ENCODE measurements around the gene CEP44. TPM values are rescaled to one million over a fixed set of nuclear protein-coding genes. Genes with fewer than 3 reads are reported as not detected.

Gene CEP44, protein sequence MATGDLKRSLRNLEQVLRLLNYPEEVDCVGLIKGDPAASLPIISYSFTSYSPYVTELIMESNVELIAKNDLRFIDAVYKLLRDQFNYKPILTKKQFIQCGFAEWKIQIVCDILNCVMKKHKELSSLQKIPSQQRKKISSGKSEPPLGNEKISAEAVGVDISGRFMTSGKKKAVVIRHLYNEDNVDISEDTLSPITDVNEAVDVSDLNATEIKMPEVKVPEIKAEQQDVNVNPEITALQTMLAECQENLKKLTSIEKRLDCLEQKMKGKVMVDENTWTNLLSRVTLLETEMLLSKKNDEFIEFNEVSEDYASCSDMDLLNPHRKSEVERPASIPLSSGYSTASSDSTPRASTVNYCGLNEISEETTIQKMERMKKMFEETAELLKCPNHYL
- 15.4 and 18.2 TPM in 2 replicates for total RNA-seq

DNA sequence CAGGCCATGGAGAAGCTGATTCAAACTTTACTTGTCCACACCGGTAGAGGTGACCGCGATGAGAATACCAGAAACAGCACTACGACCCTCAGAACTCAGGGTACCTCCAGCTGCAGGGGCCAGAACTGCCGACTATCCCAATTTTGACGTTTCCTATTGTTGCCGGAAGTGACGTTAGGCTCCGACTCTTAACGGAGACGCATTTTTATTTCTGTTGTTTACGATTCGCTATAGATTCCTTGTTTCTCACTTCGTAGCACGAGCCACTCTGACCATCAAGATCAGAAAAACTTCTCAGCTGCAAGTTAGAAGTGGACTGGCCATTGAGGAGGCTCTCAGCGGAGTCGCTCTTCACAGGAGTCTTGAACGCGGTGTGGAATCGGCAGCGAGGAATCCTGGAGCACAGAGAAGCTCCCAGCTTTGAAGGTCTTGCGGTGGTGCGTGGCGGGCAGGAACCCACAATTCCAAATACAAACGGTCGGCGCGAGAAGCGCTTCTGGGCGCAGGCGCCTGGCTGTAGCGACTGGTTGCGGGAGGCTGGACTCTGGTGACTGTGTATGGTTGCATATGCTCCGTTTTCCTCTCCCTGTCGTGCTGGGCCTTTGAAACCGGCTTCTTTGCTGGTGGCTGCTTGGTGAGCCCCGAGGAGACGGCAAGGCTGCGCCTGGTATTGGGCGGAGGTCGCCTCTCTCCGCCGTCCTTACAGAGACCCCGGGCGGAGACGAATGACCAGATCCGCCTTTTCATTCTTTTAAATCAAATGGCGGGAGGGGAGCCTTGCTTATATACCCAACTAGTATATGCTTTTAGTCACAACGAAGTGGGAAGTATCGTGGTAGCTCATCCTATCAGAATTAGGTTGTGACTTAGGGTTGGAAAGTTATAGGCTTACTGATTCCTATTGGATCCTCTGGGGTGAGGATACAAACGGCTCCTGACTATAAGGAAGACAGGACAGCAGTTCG, at the start of gene CEP44, which contains the start of gene FBXO8:
CEP44 (plus strand) TSS at position 405 of the 965 bp plus-strand sequence. CDS start 15,211 bp downstream, outside the sequence.
FBXO8 (minus strand) TSS at position 161 of the 965 bp plus-strand sequence. CDS start 20,575 bp downstream, outside the sequence.
- peaks cover 73% of the 10 kb centered on the region for H3K4me1 Mint-ChIP-seq (ENCODE audit: low read depth)
- H3K36me3 Mint-ChIP-seq (ENCODE audit: low read depth), result peaks cover 17% of the 10 kb centered on the region
- peak within 1 kb of the TSS; percentile 99 for H3K27ac Mint-ChIP-seq
- no peaks in the 10 kb centered on the region for H3K27me3 Mint-ChIP-seq (ENCODE audit: insufficient read depth)
- H3K9me3 Mint-ChIP-seq, result no peaks in the 10 kb centered on the region
- peak within 1 kb of the TSS; percentile 100 for H3K4me3 Mint-ChIP-seq
- DNase-seq (ENCODE audit: low spot score), result peak; percentile 56
- intact Hi-C loops (cut with micrococcal nuclease), result loop anchor here (1.0 to 5.0 kb wide), 10 partner anchors 35 to 1909 kb away; partner anchors contain the start of genes GALNT7, HPGD and SAP30

DNA sequence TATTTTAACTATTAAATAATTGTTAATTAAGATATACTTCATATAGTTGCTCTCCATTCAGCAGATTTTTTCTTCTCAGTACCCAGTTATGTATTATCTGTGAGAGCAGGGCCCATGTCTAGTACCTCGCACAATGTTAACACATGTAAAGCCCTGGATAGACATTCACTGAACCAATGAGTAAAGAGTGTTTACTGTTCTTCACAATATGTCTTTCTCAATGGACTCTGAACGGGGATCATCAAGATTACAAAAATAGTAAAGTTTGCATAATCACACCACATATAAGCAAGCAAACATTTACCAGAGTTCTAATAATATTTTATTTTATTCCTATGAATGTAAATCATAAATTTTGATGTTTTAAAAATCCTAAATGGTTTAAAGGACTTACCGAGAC, 47.4 kb upstream of the CEP44 start:
- no peaks in the 10 kb centered on the region for H3K9me3 Mint-ChIP-seq
- H3K4me1 Mint-ChIP-seq (ENCODE audit: low read depth), result no peaks in the 10 kb centered on the region
- DNase-seq (ENCODE audit: low spot score), result no peak
- no peaks in the 10 kb centered on the region for H3K27me3 Mint-ChIP-seq (ENCODE audit: insufficient read depth)
- H3K4me3 Mint-ChIP-seq, result no peak overlapping the region
- intact Hi-C loops (cut with micrococcal nuclease), result no loop called here
- peaks cover 5% of the 10 kb centered on the region for H3K36me3 Mint-ChIP-seq (ENCODE audit: low read depth)
- H3K27ac Mint-ChIP-seq, result no peak overlapping the region

DNA sequence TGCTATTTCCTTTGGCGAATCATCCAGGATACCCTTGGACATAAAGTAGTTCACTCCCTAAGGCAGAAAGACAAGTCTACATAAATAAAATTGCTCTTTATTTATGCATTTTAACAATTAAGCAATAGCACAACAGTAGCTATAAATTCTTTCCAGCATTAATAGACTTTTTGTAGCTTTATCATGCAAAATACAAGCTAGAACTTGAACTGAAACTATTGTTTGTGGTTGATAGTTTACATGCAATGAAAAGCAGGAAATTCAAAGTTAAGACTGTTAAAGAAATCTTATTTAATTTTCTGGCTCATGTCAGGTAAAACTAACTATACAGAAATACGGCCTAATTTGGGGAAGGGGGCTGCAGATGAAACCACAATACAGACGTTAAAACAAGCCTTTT, 42.5 kb upstream of the CEP44 start:
- peaks cover 5% of the 10 kb centered on the region for H3K36me3 Mint-ChIP-seq (ENCODE audit: low read depth)
- H3K4me3 Mint-ChIP-seq, result no peak overlapping the region
- intact Hi-C loops (cut with micrococcal nuclease), result no loop called here
- no peaks in the 10 kb centered on the region for H3K9me3 Mint-ChIP-seq
- no peak for DNase-seq (ENCODE audit: low spot score)
- no peak overlapping the region for H3K27ac Mint-ChIP-seq
- H3K27me3 Mint-ChIP-seq (ENCODE audit: insufficient read depth), result no peaks in the 10 kb centered on the region
- H3K4me1 Mint-ChIP-seq (ENCODE audit: low read depth), result no peaks in the 10 kb centered on the region

DNA sequence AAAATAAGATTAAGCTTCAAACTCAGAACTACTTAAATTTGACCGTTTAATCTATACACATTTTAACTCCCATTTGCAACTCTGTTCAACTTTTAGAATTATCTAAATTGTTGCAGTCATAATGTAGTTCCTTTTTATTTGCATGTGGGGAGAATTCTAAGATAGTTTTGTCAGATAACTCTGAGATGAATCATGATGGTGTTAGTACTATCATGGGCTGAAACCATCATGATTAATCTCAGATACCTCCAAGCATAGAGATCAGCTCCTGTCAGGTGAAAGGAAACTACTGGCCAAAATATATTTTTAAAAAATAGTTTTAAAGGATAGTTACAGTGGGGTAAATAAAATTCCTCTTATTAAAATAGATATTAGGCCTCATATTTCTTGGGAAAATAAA, 39.3 kb upstream of the CEP44 start:
- no peaks in the 10 kb centered on the region for H3K36me3 Mint-ChIP-seq (ENCODE audit: low read depth)
- H3K9me3 Mint-ChIP-seq, result no peaks in the 10 kb centered on the region
- H3K27me3 Mint-ChIP-seq (ENCODE audit: insufficient read depth), result no peaks in the 10 kb centered on the region
- intact Hi-C loops (cut with micrococcal nuclease), result no loop called here
- DNase-seq (ENCODE audit: low spot score), result no peak
- no peak overlapping the region for H3K27ac Mint-ChIP-seq
- H3K4me3 Mint-ChIP-seq, result no peak overlapping the region
- H3K4me1 Mint-ChIP-seq (ENCODE audit: low read depth), result no peaks in the 10 kb centered on the region

DNA sequence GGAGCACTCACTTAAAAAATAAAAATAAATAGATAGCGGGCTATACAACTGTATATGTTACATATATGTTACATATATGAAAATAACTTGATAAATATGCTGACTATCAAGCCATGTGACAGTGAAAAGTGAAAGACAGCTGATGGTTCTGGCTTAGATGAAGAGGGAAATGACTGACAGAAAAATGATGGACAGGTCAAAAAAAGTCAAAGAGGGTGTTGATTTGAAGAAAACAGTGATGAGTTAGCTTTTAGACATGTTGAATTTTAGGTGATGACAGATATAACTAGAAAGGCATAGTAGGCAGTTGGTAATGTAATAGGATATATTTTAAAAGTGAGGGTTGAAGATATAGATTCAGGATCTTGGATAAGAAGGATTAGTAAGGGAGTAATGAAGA, 38.0 kb upstream of the CEP44 start:
- no peaks in the 10 kb centered on the region for H3K27me3 Mint-ChIP-seq (ENCODE audit: insufficient read depth)
- no peaks in the 10 kb centered on the region for H3K9me3 Mint-ChIP-seq
- no peak overlapping the region for H3K27ac Mint-ChIP-seq
- H3K4me1 Mint-ChIP-seq (ENCODE audit: low read depth), result no peaks in the 10 kb centered on the region
- H3K36me3 Mint-ChIP-seq (ENCODE audit: low read depth), result peaks cover 2% of the 10 kb centered on the region
- intact Hi-C loops (cut with micrococcal nuclease), result no loop called here
- no peak for DNase-seq (ENCODE audit: low spot score)
- no peak overlapping the region for H3K4me3 Mint-ChIP-seq

DNA sequence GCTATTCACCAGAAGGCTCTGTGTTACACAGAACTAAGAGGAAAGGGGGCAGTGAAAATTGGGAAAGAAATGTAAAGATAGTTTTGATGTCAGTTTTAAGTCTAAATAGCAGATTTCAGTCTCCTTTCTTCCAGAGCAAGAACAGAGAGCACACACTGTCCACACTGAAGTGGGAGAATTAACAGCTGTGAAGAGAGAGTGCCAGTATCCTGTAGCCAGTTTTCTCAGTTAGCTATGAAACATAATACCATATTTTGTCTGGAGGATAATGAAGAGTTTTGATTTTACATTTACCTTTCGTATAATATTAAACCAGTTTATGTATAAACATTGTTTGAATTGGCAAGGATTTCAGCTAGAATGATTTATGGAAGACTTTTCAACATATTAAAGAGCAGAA, 35.3 kb upstream of the CEP44 start:
- Mint-ChIP-seq H3K27ac (no peak overlapping the region), H3K36me3 (ENCODE audit: low read depth) (peaks cover 2% of the 10 kb centered on the region), H3K9me3 (no peaks in the 10 kb centered on the region), H3K27me3 (ENCODE audit: insufficient read depth) (no peaks in the 10 kb centered on the region), H3K4me1 (ENCODE audit: low read depth) (no peaks in the 10 kb centered on the region), H3K4me3 (no peak overlapping the region)
- no peak for DNase-seq (ENCODE audit: low spot score)
- intact Hi-C loops (cut with micrococcal nuclease), result no loop called here

DNA sequence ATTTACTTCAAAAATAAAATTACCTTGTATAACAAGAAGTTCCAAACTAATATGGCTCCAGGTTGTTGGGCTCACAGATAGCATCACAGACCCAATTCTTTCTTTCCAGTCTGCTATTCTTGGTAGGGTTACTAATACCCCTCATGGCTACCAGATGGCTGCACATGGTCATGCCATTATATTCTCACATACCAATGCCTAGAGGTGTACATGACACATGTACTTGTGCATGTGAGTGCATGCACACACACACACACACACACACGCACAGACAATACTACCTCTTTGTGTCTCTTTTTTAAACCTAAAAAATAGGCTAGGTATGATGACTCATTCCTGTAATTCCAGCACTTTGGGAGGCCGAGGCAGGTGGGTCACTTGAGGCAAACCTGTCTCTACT, 31.3 kb upstream of the CEP44 start:
- no peak for DNase-seq (ENCODE audit: low spot score)
- intact Hi-C loops (cut with micrococcal nuclease), result no loop called here
- Mint-ChIP-seq H3K27ac (no peak overlapping the region), H3K4me1 (ENCODE audit: low read depth) (no peaks in the 10 kb centered on the region), H3K9me3 (no peaks in the 10 kb centered on the region), H3K4me3 (no peak overlapping the region), H3K36me3 (ENCODE audit: low read depth) (peaks cover 2% of the 10 kb centered on the region), H3K27me3 (ENCODE audit: insufficient read depth) (no peaks in the 10 kb centered on the region)

DNA sequence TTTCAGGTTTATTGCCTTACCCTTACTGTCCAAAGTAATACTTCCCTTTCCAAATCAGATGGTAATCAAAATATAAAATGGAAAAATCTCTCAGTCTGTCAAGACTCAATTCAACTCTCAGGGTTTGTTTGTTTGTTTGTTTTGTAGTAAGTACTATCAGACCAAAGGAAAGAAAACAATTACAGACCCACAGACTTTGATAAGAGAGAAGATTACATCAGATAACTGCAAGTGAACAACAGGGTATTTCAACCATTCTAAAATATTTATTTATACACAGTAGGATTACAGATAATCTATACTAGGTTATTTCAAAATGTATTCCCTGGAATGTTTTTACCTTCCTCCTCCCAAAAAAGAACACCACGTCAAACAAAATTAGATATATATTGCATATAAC, 29.1 kb upstream of the CEP44 start:
- H3K4me3 Mint-ChIP-seq, result no peak overlapping the region
- no peaks in the 10 kb centered on the region for H3K4me1 Mint-ChIP-seq (ENCODE audit: low read depth)
- H3K27ac Mint-ChIP-seq, result no peak overlapping the region
- H3K27me3 Mint-ChIP-seq (ENCODE audit: insufficient read depth), result no peaks in the 10 kb centered on the region
- H3K36me3 Mint-ChIP-seq (ENCODE audit: low read depth), result peaks cover 1% of the 10 kb centered on the region
- intact Hi-C loops (cut with micrococcal nuclease), result no loop called here
- no peaks in the 10 kb centered on the region for H3K9me3 Mint-ChIP-seq
- no peak for DNase-seq (ENCODE audit: low spot score)

DNA sequence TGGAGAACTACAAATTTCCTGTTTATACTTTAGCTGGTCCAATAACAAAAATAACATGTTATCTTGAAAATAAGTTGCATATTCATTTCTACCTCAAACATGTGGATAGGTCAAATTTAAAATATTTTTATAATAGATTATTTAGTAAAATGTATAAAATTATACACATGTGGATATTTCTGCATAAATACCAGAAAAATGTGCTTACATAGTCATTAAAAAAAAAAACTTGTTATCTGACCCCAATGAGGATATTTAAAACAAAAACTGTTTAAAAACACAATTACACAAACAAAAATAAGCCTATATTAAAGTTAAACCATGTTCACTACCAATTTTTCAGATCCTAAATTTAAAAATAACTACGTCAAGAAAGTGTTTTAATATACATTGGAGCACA, 28.3 kb upstream of the CEP44 start:
- intact Hi-C loops (cut with micrococcal nuclease), result no loop called here
- no peaks in the 10 kb centered on the region for H3K9me3 Mint-ChIP-seq
- no peak for DNase-seq (ENCODE audit: low spot score)
- H3K27ac Mint-ChIP-seq, result no peak overlapping the region
- no peak overlapping the region for H3K4me3 Mint-ChIP-seq
- no peaks in the 10 kb centered on the region for H3K4me1 Mint-ChIP-seq (ENCODE audit: low read depth)
- no peaks in the 10 kb centered on the region for H3K27me3 Mint-ChIP-seq (ENCODE audit: insufficient read depth)
- no peaks in the 10 kb centered on the region for H3K36me3 Mint-ChIP-seq (ENCODE audit: low read depth)

DNA sequence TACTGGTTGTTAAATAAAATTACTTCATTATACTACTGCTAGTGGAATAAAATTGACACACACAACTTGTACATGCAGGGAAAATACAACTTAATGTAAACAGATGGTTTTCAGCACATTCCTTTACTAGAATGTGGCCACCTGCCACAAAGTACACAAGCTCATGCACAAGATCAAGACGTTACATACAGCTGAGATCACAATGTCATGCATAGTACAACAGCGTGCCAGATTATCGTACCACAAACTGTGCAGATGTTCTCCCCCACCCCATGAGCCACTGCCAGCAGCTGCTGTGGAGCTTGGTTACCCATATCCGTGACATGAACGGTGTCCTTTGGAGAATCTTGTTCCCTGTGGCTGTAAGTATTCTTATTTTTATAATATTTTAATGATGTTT, 27.9 kb upstream of the CEP44 start:
- intact Hi-C loops (cut with micrococcal nuclease), result no loop called here
- H3K27ac Mint-ChIP-seq, result no peak overlapping the region
- H3K9me3 Mint-ChIP-seq, result no peaks in the 10 kb centered on the region
- no peaks in the 10 kb centered on the region for H3K36me3 Mint-ChIP-seq (ENCODE audit: low read depth)
- H3K27me3 Mint-ChIP-seq (ENCODE audit: insufficient read depth), result no peaks in the 10 kb centered on the region
- no peak overlapping the region for H3K4me3 Mint-ChIP-seq
- DNase-seq (ENCODE audit: low spot score), result no peak
- H3K4me1 Mint-ChIP-seq (ENCODE audit: low read depth), result no peaks in the 10 kb centered on the region

DNA sequence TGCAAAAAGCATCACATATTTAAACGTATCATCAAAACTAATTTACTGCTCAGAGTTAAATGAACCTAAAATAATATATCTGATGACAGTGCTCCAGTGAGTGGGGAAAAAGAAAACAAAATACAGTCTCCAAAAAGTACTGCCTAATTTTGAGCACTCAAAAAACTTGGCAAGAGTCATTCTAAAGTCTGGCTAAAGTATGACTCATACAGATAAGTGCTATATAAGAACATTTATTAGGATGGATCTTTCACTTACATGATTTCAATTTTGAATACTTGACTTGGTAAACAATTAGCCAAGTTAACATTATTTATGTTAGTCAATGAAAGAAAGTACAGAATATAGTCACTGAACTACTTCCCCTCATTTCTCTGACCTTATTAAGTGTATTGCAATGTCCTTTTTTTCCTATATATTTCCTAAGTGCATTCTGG, 27.4 kb upstream of the CEP44 start:
- no peaks in the 10 kb centered on the region for H3K27me3 Mint-ChIP-seq (ENCODE audit: insufficient read depth)
- no peak overlapping the region for H3K4me3 Mint-ChIP-seq
- intact Hi-C loops (cut with micrococcal nuclease), result no loop called here
- no peaks in the 10 kb centered on the region for H3K36me3 Mint-ChIP-seq (ENCODE audit: low read depth)
- no peak for DNase-seq (ENCODE audit: low spot score)
- H3K27ac Mint-ChIP-seq, result no peak overlapping the region
- H3K9me3 Mint-ChIP-seq, result no peaks in the 10 kb centered on the region
- no peaks in the 10 kb centered on the region for H3K4me1 Mint-ChIP-seq (ENCODE audit: low read depth)

DNA sequence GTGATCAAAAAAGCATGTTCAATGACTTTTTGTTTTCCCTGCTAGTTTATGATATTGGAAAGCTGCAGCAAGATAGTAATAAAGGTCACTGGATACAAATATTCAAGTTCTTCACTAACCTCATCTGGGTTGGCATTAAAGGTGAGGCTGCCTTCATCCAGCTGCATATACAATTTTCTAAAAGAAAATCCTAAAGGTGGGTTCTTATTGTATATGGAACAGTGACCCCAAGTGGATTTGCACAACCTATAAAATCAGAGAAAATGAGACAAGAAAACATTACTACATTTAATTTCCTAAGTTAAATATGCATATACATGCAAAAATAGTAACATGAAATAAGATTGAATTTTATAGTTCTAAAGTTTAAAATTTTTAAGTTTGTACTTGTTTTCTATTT, 24.1 kb upstream of the CEP44 start:
- Mint-ChIP-seq H3K9me3 (no peaks in the 10 kb centered on the region), H3K27me3 (ENCODE audit: insufficient read depth) (no peaks in the 10 kb centered on the region), H3K4me1 (ENCODE audit: low read depth) (no peaks in the 10 kb centered on the region), H3K36me3 (ENCODE audit: low read depth) (peaks cover 2% of the 10 kb centered on the region), H3K4me3 (no peak overlapping the region), H3K27ac (no peak overlapping the region)
- no peak for DNase-seq (ENCODE audit: low spot score)
- intact Hi-C loops (cut with micrococcal nuclease), result no loop called here

DNA sequence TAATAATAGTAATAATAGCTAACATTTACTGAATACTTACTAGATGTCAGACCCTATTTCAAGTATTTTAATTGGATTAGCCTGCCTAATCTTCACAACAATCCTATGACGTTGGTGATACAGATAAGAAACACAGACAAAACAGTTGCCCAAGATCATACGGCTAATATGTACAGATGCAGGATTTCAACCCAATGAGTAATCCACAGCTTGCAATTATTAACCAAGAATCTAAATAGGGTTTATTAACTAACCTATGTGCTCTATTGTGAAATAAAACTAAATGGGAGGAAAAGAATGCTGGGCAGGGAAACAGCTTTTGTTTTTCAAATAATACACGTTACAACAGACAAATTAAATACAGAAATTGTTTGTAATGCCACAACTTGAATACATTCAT, 23.6 kb upstream of the CEP44 start:
- no peak overlapping the region for H3K4me3 Mint-ChIP-seq
- peaks cover 2% of the 10 kb centered on the region for H3K36me3 Mint-ChIP-seq (ENCODE audit: low read depth)
- no peak for DNase-seq (ENCODE audit: low spot score)
- no peaks in the 10 kb centered on the region for H3K9me3 Mint-ChIP-seq
- H3K27ac Mint-ChIP-seq, result no peak overlapping the region
- intact Hi-C loops (cut with micrococcal nuclease), result no loop called here
- H3K27me3 Mint-ChIP-seq (ENCODE audit: insufficient read depth), result no peaks in the 10 kb centered on the region
- no peaks in the 10 kb centered on the region for H3K4me1 Mint-ChIP-seq (ENCODE audit: low read depth)

All from activated T-helper 1 cell treated with anti-CD3 and anti-CD28 coated beads, Interleukin-12 subunit alpha, Interleukin-12 subunit beta, Interleukin-2, Interleukin-4 antibody, amounts not matched to agents 30 ng/mL and 10 ng/mL and 1 ng/mL, durations not matched to agents 14 hours and 24 hours and 36 hours (primary cell).